Activated CD8-positive, alpha-beta memory T cell treated with anti-CD3 and anti-CD28 coated beads, Interleukin-2, amount 10 ng/mL, durations not matched to agents 7 days and 5 days (primary cell): ENCODE results near the gene STAT3. TPM values are rescaled to one million over a fixed set of nuclear protein-coding genes. Genes with fewer than 3 reads are reported as not detected.
A peak's percentile ranks its signal among the peaks of the same experiment; 100 is the strongest.
"Not testable (repeated sequence)": the region's sequence is repeated elsewhere in the genome, so short reads cannot be mapped to it uniquely, and the experiment has no call there.

ENCODE experiments used
- ATAC-seq: fragments of 150-1000 bp; cut with Tn5 transposase; one replicate; pipeline ENCODE4 v1.10.0; 2021; ENCODE audit warnings: moderate library complexity
- CTCF ChIA-PET: fragments of 350-600 bp; sonication (Branson Sonifier 250); formaldehyde crosslinking; loops from one replicate; lab custom pipeline; 2021; ENCODE audit warnings: antibody characterized with exemption; lab: Charles Lee
- DNase-seq: peaks from one replicate; pipeline ENCODE4 v3.0.0-alpha.2; 2020
- H3K27ac Mint-ChIP-seq: one replicate; pipeline ENCODE4 v1.8.0; 2021; ENCODE audit warnings: mild to moderate bottlenecking, mixed read lengths
- H3K27me3 Mint-ChIP-seq: one replicate; pipeline ENCODE4 v1.8.0; 2021; ENCODE audit warnings: mixed read lengths
- H3K36me3 Mint-ChIP-seq: one replicate; pipeline ENCODE4 v1.8.0; 2021; ENCODE audit warnings: mild to moderate bottlenecking, mixed read lengths
- H3K4me1 Mint-ChIP-seq: one replicate; pipeline ENCODE4 v1.8.0; 2021; ENCODE audit warnings: mixed read lengths
- H3K4me3 Mint-ChIP-seq: one replicate; pipeline ENCODE4 v1.8.0; 2021; ENCODE audit warnings: mild to moderate bottlenecking, moderate library complexity, mixed read lengths
- H3K9me3 Mint-ChIP-seq: one replicate; pipeline ENCODE4 v1.8.0; 2022; ENCODE audit warnings: low read depth, mixed read lengths
- total RNA-seq, 2 experiments: library from RNA; stranded (reverse); gene quantifications; one replicate each; pipeline ENCODE4 v1.2.3, GENCODE V29; 2021

Gene STAT3
- total RNA-seq, 2 experiments from 2014 or later = 90.5 to 97.6 TPM

- Mint-ChIP-seq H3K9me3 (no peaks in the 10 kb centered on the region), H3K4me1 (peaks cover 10% of the 10 kb centered on the region), H3K27ac (peak overlapping the region; percentile 15), H3K27me3 (peaks cover 7% of the 10 kb centered on the region), H3K36me3 (no peaks in the 10 kb centered on the region), H3K4me3 (no peak overlapping the region)
- CTCF ChIA-PET = interaction anchor here (0.6 to 30.0 kb wide), 52 partner anchors 9 to 443 kb away, joined by 3 to 967 read pairs (median 4); partner anchors contain the start of genes CAVIN1, DHX58, STAT3 and STAT5A
- DNase-seq (peak; percentile 86), ATAC-seq (peak; percentile 83)
Observed at GRCh38 chr17:42405963-42406495, 17.8 kb upstream of the STAT3 start.

GRCh38 chr17:42405076-42405475, 16.8 kb upstream of the STAT3 start:
- DNase-seq = no peak
- peaks cover 16% of the 10 kb centered on the region for H3K4me1 Mint-ChIP-seq
- no peaks in the 10 kb centered on the region for H3K9me3 Mint-ChIP-seq
- peaks cover 7% of the 10 kb centered on the region for H3K27me3 Mint-ChIP-seq
- no peak overlapping the region for H3K4me3 Mint-ChIP-seq
- CTCF ChIA-PET = interaction anchor here (1.5 to 30.0 kb wide), 14 partner anchors 10 to 286 kb away, joined by 4 to 967 read pairs (median 10); partner anchors contain the start of genes CAVIN1, STAT3 and STAT5A
- no peak overlapping the region for H3K27ac Mint-ChIP-seq
- H3K36me3 Mint-ChIP-seq = no peaks in the 10 kb centered on the region
- ATAC-seq = no peak

DNA sequence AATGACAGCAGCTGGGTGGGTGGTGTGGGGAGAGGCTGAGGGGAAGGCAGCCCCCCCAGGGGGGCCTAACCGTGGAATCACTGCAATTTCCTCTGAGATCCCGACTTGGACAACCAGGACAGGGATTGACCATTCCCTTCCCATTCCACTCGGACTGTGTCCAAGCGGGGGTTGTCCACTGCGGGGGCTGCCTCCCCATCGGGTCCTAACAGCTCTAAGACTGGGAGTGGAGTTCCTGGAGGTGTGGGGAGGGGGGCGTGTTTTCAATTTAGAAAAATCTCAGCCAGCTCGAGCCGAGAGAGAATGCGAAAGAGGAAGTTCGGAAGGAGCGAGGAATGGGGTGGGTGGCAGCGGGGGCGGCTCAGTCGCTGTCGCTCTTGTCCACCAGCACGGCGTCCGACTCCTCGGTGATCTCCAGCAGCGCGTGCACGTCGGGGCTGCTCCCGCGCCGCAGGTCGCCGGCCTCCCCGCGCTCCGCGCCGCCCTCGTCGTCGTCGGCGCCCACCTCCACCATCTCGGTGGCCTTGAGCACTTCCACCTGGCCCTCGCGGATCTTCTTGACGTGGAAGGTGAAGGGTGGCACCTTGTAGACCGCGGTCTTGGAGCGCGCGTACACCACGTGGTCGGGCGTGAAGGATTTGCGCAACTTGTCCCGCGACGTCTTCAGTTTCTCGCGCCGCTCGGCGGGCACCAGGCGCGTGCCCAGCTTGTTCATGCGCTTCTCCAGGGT, 16.2 kb upstream of the STAT3 start:
- H3K4me3 Mint-ChIP-seq = no peak overlapping the region
- ATAC-seq = no peak
- peaks cover 20% of the 10 kb centered on the region for H3K4me1 Mint-ChIP-seq

GRCh38 chr17:42403150-42403549, 14.9 kb upstream of the STAT3 start:
- H3K27me3 Mint-ChIP-seq = peaks cover 11% of the 10 kb centered on the region
- CTCF ChIA-PET = interaction anchor here (0.6 to 30.0 kb wide), 34 partner anchors 9 to 473 kb away, joined by 3 to 967 read pairs (median 4); partner anchors contain the start of genes DNAJC7, HCRT, KAT2A and ODAD4
- peaks cover 25% of the 10 kb centered on the region for H3K4me1 Mint-ChIP-seq
- H3K9me3 Mint-ChIP-seq = no peaks in the 10 kb centered on the region
- peak; percentile 76 for DNase-seq
- no peak overlapping the region for H3K27ac Mint-ChIP-seq
- no peak overlapping the region for H3K4me3 Mint-ChIP-seq
- peak; percentile 65 for ATAC-seq
- H3K36me3 Mint-ChIP-seq = no peaks in the 10 kb centered on the region

More for the DNA sequence above, 16.2 kb upstream of the STAT3 start:
- CTCF ChIA-PET = interaction anchor here (0.6 to 30.0 kb wide), 17 partner anchors 9 to 286 kb away, joined by 3 to 967 read pairs (median 5); partner anchors contain the start of genes CAVIN1, HCRT, STAT3 and STAT5A
- no peaks in the 10 kb centered on the region for H3K9me3 Mint-ChIP-seq
- H3K27me3 Mint-ChIP-seq = peaks cover 7% of the 10 kb centered on the region
- H3K27ac Mint-ChIP-seq = no peak overlapping the region
- H3K36me3 Mint-ChIP-seq = no peaks in the 10 kb centered on the region
- no peak for DNase-seq

- ATAC-seq = no peak
- H3K27me3 Mint-ChIP-seq = peaks cover 11% of the 10 kb centered on the region
- H3K4me1 Mint-ChIP-seq = peaks cover 19% of the 10 kb centered on the region
- H3K27ac Mint-ChIP-seq = no peak overlapping the region
- no peaks in the 10 kb centered on the region for H3K9me3 Mint-ChIP-seq
- DNase-seq = no peak
- CTCF ChIA-PET = interaction anchor here (1.0 to 30.0 kb wide), 9 partner anchors 8 to 440 kb away, joined by 3 to 967 read pairs (median 6); partner anchors contain the start of genes HCRT, STAT3 and STAT5A
- no peaks in the 10 kb centered on the region for H3K36me3 Mint-ChIP-seq
- H3K4me3 Mint-ChIP-seq = no peak overlapping the region
Observed at GRCh38 chr17:42402117-42402516, 13.9 kb upstream of the STAT3 start.

DNA sequence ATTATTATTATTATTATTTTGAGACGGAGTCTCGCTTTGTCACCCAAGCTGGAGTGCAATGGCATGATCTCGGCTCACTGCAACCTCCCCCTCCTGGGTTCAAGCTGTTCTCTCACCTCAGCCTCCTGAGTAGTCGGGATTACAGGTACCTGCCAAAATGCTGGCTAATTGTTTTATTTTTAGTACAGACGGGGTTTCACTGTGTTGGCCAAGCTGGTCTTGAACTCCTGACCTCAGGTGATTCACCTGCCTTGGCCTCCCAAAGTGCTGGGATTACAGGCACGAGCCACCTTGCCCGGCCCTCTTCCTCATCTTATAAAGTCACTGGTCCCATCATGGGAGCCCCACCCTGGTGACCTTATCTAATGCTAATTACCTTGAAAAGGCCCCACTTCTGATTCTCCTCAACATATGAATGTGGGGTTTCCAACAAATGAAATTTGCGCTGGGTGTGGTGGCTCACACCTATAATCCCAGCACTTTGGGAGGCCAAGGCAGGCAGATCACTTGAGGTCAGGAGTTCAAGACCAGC, 12.7 kb upstream of the STAT3 start:
- Mint-ChIP-seq H3K4me1 (peaks cover 17% of the 10 kb centered on the region), H3K27me3 (peaks cover 11% of the 10 kb centered on the region)
- H3K27ac Mint-ChIP-seq, H3K4me3 Mint-ChIP-seq, H3K36me3 Mint-ChIP-seq, ATAC-seq, H3K9me3 Mint-ChIP-seq, DNase-seq: not testable (repeated sequence)
- CTCF ChIA-PET = interaction anchor here (0.7 to 30.0 kb wide), 3 partner anchors 7 to 78 kb away, joined by 3 to 967 read pairs (median 133); partner anchors contain the start of gene STAT3

DNA sequence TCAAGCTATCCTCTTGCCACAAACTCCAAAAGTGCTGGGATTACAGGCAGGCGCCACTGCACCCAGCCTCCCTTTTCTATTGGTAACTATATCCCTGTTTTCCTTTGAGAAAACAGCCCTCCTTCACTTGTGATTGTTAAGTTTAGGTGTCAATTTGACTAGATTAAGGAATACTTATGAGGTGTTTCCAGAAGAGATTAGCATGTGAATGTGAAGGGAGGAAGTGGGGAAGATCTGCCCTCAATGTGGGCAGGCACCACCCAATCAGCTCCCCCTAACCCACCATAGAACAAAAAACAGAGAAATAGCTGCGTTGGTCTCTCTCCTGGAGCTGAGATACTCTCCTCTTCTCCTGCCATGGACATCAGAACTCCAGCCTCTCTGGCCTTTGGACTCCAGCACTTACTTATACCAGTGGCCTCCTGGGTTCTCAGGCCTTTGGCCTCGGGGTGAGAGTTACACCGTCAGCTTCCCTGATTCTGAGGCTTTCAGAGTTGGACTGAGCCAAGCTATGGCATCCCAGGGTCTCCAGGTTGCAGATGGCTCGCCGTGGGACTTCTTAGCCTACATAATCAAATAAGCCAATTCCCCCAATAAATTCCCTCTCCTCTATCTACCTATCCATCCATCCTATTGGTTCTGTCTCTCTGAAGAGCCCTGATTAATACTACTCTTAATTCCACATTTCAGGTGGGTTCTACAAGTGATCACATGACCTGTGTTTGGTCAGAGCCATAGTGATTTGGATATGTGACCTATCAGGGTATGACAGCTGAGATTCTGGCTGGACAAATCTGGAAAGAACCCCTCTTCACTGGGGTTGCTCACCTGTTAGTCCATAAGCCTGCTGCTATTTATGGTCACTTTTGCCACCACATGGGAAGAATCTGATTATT, 12.0 kb upstream of the STAT3 start:
- peaks cover 16% of the 10 kb centered on the region for H3K4me1 Mint-ChIP-seq
- DNase-seq (no peak), ATAC-seq (no peak)
- H3K9me3 Mint-ChIP-seq = no peaks in the 10 kb centered on the region
- H3K27me3 Mint-ChIP-seq = peaks cover 11% of the 10 kb centered on the region
- CTCF ChIA-PET = interaction anchor here (0.7 to 30.0 kb wide), 11 partner anchors 5 to 136 kb away, joined by 3 to 967 read pairs (median 3); partner anchors contain the start of genes NAGLU and STAT3
- H3K36me3 Mint-ChIP-seq = no peaks in the 10 kb centered on the region
- peak overlapping the region; percentile 24 for H3K27ac Mint-ChIP-seq
- H3K4me3 Mint-ChIP-seq = no peak overlapping the region

DNA sequence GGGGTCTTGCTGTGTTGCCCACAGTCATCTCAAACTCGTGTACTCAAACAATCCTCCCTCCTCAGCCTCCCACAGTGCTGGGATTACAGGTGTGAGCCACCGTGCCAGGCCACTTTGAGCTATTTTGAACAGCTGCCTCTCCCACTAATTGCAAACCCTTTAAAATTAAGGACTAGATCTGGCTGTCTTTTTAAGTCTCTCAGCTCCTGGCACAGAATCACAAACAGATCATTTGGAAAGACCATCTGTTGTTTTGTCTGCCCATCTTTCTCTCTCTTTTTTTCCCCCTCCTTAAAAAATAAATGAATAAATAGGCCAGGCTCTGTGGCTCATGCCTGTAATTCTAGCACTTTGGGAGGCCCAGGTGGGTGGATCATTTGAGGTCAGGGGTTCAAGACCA, 10.9 kb upstream of the STAT3 start:
- peaks cover 20% of the 10 kb centered on the region for H3K4me1 Mint-ChIP-seq
- no peak for ATAC-seq
- H3K4me3 Mint-ChIP-seq = no peak overlapping the region
- H3K27me3 Mint-ChIP-seq = peaks cover 11% of the 10 kb centered on the region
- no peaks in the 10 kb centered on the region for H3K9me3 Mint-ChIP-seq
- no peaks in the 10 kb centered on the region for H3K36me3 Mint-ChIP-seq
- CTCF ChIA-PET = interaction anchor here (0.7 to 30.0 kb wide), 10 partner anchors 6 to 137 kb away, joined by 3 to 967 read pairs (median 4); partner anchors contain the start of genes NAGLU and STAT3
- no peak for DNase-seq
- no peak overlapping the region for H3K27ac Mint-ChIP-seq

- CTCF ChIA-PET = interaction anchor here (12.4 to 30.0 kb wide), 2 partner anchors 9 to 73 kb away, joined by 133 to 967 read pairs; no protein-coding TSS in a partner anchor
- H3K36me3 Mint-ChIP-seq, ATAC-seq, H3K4me3 Mint-ChIP-seq, DNase-seq, H3K27ac Mint-ChIP-seq, H3K9me3 Mint-ChIP-seq, H3K27me3 Mint-ChIP-seq: not testable (repeated sequence)
- H3K4me1 Mint-ChIP-seq = peaks cover 36% of the 10 kb centered on the region
Observed at GRCh38 chr17:42395601-42396000, 7.4 kb upstream of the STAT3 start.

- Mint-ChIP-seq H3K4me3 (no peak overlapping the region), H3K4me1 (peaks cover 35% of the 10 kb centered on the region), H3K36me3 (no peaks in the 10 kb centered on the region), H3K27ac (no peak overlapping the region), H3K9me3 (no peaks in the 10 kb centered on the region), H3K27me3 (peaks cover 4% of the 10 kb centered on the region)
- CTCF ChIA-PET = interaction anchor here (0.7 to 30.0 kb wide), 3 partner anchors 10 to 72 kb away, joined by 3 to 967 read pairs (median 133); no protein-coding TSS in a partner anchor
- DNase-seq (no peak), ATAC-seq (no peak)
Observed at GRCh38 chr17:42394838-42395237, 6.6 kb upstream of the STAT3 start.

DNA sequence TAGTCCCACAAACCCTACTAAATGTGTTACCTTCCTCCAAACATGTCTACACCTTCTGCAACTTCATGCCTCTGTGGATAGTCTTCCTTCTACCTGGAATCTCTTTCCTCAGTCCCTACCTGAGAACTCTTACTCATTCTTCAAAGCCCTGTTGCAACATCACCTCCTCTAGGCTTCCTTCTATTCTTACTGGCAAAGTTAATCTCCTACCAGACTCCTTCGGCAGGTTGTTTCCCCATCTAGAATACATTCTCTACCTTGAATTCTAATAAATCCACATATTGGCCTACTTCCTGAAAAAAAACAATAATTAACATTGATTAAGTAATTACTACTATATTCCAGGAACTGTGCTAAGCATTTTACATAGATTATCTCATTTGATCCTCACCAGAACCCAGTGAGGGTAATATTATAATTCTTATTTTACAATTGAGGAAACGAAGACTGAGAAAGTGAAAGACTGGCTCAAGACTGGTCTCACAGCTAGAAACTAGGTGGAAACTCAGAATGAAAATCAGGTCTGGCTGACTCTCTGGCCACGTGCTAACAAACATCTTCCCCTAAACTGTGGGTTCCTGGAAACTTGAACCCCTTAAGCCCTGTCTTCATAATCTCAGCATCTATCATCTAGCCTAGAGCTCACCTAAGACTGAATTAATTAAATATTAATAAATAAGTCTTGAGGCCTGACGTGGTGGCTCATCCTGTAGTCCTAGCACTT, 4.6 kb upstream of the STAT3 start:
- CTCF ChIA-PET = interaction anchor here (12.4 to 30.0 kb wide), 2 partner anchors 12 to 70 kb away, joined by 133 to 967 read pairs; no protein-coding TSS in a partner anchor
- H3K9me3 Mint-ChIP-seq = no peaks in the 10 kb centered on the region
- H3K36me3 Mint-ChIP-seq = no peaks in the 10 kb centered on the region
- peak overlapping the region; percentile 39 for H3K27ac Mint-ChIP-seq
- DNase-seq (no peak), ATAC-seq (no peak)
- no peak overlapping the region for H3K4me3 Mint-ChIP-seq
- H3K27me3 Mint-ChIP-seq = no peaks in the 10 kb centered on the region
- H3K4me1 Mint-ChIP-seq = peaks cover 39% of the 10 kb centered on the region

GRCh38 chr17:42391439-42391838, 3.2 kb upstream of the STAT3 start:
- H3K27ac Mint-ChIP-seq, DNase-seq, ATAC-seq, H3K4me3 Mint-ChIP-seq, H3K36me3 Mint-ChIP-seq, H3K9me3 Mint-ChIP-seq, H3K27me3 Mint-ChIP-seq: not testable (repeated sequence)
- CTCF ChIA-PET = interaction anchor here (0.7 to 30.0 kb wide), 4 partner anchors 9 to 207 kb away, joined by 3 to 967 read pairs (median 68); no protein-coding TSS in a partner anchor
- peaks cover 49% of the 10 kb centered on the region for H3K4me1 Mint-ChIP-seq
